Hepatocyte (in vitro differentiated cells): ENCODE results near the gene TFCP2L1.

Experiments used
- CTCF ChIP-seq: fragments of 200-600 bp; sonication (generic); IDR thresholded peaks from 2 replicates; pipeline ENCODE4 v1.5.1; 2016; ENCODE audit warnings: antibody characterized with exemption, mild to moderate bottlenecking; ENCODE audit not compliant: poor library complexity
- EZH2 ChIP-seq: fragments of 200-600 bp; sonication (generic); IDR thresholded peaks from 2 replicates; pipeline ENCODE4 v1.6.1; 2016; ENCODE audit warnings: antibody characterized with exemption, mild to moderate bottlenecking, borderline replicate concordance
- EZH2phosphoT487 ChIP-seq: fragments of 200-600 bp; sonication (generic); IDR thresholded peaks from one replicate; pipeline ENCODE4 v1.6.1; 2018; ENCODE audit warnings: antibody characterized with exemption, mild to moderate bottlenecking, low read depth, moderate library complexity; ENCODE audit not compliant: unreplicated experiment, severe bottlenecking

DNA sequence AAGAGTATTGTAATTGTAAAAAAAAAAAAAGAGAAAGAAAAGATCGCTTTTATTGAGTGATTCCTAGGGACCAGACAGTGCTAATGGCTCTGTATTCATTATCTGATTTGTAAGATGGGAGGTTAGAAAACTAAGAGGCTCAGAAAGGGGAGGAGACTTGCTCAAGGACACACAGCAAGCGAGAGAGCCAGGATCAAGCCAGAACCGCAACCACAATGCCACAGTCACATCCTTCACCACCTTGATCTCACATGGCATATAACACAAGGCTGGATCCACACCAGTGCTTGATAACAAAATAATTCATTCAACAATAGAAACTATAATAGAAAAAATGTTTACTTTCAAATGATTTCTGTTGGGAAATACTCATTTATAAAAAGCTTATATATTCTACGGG lies 37.5 kb downstream of the TFCP2L1 start:
- no peak for TF ChIP-seq CTCF
- no peak for TF ChIP-seq EZH2phosphoT487
- no peak for TF ChIP-seq EZH2
